COLO668 (cell line): ENCODE measurements around the gene GAB2.
A peak's percentile ranks its signal among the peaks of the same experiment; 100 is the strongest.

Experiments
- DNase-seq: peaks from one replicate; lab custom pipeline; 2025; ENCODE audit not compliant: unreplicated experiment; lab: John Stamatoyannopoulos, UW

GAB2 gene

DNA sequence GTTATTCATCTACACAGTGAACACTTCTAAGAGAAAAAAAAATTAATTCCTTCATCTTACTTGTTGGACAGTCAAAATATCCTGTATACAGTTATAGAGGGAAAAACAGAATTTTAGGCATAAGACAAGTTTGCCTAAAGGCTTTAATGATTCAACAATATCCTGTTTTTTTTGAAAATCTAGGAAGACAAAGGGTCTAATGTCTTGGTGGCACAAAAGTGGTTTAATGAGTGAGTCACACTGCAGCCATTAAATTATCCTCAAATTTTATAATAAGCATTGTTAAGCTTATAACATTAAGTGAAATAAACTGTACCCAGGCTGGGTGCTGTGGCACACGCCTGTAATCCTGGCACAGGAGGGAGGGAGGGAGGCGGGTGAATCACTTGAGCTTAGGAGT lies 72.9 kb downstream of the GAB2 start:
- DNase-seq = no peak

DNA sequence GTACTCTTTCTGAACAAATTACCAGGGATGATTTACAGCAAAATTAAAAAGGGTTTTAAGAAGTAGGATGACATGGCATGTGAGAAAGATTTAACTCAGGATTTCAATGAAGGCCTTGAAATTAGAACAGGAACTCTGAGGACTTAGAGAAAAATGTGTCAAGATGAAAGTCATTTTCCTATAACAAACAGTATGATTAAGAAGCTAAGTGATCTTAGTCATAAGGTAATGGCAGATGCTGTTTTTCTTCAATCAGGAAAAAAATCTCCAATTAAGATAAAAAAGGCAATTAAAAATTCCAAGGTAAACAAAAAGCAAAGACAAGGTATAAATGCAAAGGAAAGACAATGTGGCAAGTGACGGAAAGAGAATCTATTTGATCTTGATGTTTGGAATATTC lies 73.5 kb downstream of the GAB2 start:
- no peak for DNase-seq

DNA sequence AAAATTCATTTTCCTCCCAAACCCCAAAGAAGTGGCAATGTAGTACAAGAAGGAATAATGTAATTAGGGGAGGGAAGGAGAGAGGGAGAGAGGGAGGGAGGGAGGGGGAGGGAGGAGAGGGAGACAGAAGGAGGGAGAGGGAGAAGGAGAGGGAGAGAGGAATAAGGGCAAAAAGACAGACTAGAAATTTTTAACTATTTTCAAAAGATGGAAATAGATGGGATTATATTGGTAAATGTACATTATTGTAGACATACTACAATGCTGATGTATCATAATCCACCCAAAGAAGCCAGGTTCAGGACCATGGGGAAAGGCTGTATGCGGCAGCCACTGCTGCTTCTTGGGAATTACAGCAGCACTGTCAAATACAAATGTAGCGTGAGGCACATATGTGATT lies 74.3 kb downstream of the GAB2 start:
- no peak for DNase-seq

DNA sequence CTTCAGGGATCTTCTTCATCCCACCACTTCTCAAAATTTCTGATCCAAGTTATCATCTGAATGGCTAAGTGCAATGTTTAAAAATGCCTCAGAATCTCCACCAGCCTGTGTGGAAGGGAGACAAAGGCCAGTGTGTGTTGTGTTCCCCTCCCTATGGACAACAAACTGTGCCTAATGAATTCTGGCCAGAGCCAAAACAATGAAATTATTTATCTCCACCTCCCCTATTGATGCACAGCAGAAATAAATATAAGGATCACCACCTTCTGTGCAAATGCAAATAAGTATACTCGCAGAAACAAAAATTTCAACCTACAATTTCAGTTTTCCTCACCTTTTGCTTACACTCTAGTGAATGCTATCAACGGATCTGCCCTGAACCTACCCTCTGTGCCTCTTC lies 75.8 kb downstream of the GAB2 start:
- DNase-seq = no peak

DNA sequence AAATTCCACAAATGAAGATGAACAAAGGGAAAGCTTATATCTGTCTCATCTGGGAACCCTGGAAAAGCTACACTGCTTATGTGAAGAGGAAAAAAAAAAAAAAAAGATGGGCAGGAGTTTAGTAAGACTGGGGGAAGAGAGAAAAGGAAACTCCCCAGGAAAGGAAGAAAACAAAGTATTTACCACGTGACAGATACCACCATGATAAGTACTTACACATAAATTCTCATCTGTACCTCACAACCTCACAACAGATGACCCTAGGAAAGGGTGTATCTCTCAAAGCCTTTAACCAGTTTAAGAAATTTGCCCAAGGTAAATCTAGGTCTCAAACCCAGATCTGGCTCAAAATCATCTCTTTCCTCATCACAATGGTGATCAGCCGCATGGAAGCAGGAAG lies 77.1 kb downstream of the GAB2 start:
- DNase-seq = no peak

DNA sequence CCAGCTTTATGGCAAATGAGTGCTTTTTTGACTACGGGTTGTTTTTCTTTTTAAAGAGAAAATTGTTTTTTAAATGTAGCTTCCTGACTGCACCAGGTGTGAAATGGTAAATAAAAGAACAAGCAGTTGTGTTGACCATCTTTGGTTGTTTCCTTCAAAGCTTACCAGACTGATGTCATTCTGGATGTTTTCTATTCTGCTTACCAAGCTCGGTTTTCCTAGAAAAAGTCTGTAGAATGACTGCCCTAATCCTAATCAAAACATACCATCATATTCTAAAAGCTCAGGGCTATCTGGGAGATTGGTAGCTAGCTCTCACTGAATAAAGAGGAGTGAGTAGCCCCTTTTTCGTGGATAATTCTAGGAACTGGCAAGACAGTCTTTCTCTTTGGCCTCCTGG lies 77.7 kb downstream of the GAB2 start:
- DNase-seq = no peak

DNA sequence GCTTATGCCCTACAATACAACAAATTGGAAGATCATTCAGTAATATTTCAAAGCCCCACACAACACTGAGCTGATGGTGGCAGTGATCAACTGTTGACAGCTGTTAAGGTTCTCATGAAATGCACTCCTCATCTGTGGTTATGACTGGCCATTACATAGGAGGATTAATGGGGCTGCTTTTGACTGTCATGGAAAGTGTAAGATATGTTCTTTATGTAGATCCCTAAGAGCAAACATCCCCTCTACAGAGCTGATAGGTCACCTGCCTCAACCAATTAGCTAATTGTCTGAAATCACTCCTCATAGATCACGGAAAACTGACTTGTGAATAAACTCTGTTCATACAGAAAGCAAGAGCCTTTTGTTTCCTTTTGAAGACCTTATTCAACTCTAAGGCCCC lies 78.1 kb downstream of the GAB2 start:
- DNase-seq = peak; percentile 9

DNA sequence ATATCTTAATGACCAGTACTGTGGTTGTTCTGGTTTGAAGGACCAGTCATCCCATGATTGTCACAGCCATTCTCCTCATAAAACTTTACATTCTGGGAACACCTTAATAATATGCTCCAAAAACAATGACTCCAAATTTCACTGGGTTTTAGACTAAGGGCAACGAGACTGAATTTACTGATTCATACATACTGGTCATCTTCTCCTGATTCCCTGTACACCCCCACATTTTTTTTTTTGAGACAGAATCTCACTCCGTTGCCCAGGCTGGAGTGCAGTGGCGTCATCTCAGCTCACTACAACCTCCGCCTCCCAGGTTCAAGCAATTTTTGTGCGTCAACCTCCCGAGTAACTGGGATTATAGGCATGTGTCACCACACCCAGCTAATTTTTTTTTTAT lies 78.9 kb downstream of the GAB2 start:
- DNase-seq = no peak

DNA sequence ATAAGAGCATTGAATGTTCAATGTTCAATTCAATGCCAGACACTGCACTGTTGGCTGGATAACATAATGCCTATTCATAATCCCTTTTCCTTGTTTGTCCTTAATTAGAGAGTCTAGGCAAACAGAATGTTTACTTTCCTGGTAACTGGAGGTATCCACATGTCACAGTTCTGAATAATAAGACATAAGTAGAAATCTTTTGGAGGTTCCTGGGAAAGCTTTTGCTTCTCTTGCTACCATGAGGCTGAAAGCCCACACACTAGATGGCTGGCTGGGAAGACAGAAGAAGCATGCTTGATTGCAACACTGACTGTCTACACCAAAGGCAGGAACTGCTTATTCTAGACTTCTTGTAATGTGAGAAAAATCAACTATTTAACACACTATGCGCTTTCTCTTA lies 79.5 kb downstream of the GAB2 start:
- DNase-seq = no peak

DNA sequence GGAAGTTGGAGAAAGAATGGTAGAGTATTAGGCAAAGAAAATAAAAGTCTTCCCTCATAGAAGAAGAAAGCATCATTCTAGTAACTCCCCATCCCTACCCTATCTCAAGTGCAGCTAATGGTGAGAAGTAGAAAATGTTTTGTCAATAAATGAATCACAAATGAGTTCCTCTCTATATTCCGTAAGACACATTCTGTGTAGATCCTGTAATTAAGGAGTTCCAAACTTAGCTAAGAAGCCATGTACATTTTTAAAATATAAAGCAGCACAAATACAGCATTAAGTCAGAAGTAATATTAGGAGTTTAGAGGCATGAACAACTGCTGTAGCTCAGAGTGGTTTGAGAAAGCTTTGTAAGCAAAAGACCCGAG lies 80.1 kb downstream of the GAB2 start:
- DNase-seq = no peak

DNA sequence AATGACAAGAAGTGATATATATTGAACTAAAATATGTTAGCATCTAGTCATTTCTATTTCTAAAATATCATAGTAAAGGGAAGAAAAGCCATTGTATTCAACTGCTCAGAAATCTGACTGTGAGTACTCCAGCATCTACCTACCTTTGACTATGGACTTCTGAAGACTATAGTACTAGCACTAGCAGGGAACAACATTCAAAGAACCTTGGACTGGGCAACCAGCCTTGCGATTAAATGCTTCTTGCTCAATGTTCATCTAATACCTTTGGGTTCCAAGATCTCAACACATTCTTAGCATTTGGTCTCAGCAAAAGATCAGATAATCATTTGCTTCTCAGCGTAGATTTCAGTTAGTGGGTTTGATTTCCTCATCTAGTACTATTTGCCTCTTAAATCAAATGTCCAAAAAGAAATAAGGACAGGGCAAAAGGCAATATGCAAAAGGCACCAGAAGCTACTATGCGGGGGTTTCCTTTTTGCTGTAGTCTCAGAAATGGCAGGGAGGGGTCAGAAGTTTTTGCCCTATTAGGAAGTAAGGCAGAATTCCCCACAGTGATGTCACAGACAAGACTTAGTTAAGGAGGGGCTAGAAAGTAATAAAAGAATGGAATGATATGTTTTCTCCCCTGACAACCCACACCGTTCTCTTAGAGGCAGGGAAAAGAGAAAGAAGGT lies 80.6 kb downstream of the GAB2 start:
- no peak for DNase-seq

DNA sequence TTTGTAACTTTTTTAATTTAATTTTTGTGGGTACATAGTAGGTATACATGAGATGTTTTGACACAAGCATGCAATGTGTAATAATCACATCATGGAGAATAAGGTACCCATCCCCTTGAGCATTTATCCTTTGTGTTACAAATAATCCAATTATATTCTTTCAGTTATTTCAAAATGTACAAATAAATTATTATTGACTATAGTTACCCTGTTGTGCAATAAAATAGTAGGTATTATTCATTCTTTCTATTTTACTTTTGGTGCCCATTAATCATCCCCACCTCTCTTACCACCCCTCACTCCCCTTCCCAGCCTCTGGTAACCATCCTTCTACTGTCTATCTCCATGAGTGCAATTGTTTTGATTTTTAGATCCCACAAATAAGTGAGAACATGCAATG lies 83.5 kb downstream of the GAB2 start:
- no peak for DNase-seq

DNA sequence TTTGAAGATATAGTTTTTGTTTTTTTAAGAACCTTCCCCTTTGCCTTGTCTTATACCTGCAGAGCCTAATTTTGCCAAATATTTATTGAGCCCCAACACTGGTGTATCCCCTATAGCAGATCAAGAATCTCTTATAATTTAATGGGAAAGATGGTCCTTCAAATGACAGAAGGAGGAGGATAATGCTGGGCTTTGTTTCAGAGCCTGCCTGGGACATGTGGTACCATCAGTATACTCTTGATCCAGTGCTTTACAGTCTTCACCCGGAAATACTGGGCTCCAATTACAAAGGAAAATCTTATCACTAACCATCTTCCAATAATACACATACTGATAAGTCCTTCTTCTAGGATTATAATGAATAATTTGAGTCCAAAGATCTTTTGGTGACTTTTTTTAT lies 84.7 kb downstream of the GAB2 start:
- no peak for DNase-seq

DNA sequence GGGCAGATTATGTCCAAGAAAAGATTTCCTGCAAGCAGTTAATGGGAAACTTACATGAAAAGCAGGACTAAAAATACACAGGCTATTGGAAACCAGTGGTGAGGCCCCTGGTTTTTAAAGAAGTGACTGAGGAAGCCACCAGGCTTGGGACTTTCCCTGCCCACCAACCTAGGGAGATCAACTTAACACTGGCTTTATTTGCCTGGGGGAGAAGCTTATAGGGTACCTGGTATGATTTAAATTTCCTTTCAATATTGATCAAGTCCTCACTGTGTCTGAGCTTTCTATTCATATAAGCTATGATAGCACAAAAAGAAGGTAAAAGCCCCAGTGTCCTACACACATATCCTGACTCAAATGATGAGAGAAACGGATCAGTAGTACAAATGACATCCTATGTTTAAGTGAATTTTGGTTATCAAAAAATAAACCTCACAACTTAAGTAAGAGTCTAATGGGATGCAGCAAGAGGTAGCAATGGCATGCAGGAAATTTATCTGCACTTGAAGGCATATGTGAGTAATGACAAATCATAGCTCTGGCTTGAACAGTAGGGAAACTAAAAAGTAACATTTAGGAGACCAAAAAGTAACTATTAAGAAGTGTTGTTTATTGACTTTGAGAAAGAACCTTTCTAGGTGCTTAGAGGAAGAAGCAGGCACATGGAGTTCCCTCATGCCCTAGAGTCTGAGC lies 85.3 kb downstream of the GAB2 start:
- no peak for DNase-seq

DNA sequence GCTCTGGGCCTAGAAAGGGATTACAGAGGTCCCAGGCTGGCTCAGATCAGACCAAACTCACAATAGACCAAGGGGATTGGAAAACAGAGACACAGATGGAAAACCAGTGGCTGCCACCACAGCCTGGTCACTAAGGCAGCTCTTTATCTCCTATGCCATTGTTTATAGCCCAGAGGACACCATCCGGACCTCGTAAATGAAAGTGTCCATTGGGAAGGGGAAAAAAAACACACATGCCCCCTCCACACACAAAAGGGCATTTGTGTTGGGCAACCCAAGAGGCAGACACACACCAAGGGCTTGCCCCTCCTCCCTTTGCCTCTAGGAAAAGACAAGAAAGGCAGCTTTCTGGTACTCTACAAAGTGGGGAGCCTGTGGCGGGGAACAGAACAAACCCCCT lies 85.9 kb downstream of the GAB2 start:
- no peak for DNase-seq

DNA sequence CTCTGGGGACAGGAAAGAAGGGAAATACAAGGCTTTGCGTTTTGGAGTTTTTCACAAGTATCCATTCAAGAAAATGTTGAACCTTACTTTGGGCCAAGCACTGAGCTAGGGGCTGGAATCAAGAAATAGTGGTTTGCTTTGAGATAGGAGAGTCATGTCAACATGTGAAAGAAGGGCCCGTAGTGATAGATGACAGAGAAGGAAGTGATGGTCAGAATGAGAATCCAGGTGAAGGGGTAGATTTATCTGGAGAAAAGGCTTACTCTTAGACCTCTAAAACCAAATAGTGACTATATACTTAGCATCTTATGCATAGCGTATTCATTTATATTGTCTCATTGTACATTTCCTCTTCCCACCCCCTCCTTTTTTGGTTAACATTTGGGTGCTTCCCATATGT lies 87.3 kb downstream of the GAB2 start:
- no peak for DNase-seq

DNA sequence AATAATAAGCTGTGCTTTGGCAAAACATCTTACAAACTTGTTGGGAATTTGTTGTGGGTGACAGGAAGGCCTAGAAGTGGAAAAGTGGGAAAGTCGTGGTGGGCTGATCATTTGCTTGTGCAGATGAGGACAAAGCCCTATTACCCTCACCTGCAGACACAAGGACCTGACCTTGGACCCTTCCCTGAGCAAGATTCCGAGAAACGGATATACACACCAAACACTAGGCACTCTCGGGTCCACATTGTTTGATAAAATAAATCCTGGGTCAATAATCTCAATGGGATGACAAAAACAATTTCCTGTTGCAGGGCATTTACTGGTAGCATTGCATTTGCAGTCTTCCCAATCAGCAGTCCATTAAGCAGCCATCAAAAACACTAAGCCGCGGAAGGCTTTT lies 89.7 kb downstream of the GAB2 start:
- no peak for DNase-seq

DNA sequence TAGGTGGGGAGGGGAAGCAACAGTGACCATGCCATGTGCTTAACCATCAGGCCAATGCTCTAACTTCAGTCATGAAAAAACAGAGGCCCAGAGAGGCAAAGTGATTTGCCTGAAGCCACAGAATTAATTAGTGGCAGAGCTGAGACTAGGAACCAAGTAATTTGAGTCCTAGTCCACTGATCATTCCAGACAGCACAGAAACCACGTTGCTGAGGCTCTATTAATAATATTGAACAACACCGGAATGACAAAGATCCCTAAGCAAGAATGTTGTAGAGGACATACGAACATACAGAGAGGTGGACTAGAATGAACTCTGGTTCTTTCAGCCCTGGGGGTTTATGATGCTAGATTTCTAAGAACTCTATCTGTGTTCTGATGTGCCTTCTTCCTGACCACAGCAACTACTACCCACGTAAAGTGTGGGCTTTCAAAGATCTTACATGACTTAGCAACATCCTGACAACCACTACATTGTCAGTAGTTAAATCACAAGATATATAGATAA lies 92.3 kb downstream of the GAB2 start:
- DNase-seq = no peak

DNA sequence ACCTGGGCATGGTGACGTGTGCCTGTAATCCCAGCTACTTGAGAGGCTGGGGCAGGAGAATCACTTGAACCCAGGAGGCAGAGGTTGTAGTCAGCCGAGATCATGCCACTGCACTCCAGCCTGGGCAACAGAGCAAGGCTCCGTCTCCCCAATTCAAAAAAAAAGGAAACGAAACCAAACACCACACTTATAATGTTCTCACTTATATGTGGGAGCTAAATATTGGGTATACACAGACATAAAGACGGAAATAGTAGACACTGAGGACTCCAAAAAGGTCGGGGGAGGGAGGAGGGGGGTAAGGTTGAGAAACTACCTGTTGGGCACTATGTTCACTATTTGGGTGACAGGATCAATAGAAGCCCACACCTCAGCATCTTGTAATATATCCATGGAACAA lies 94.3 kb downstream of the GAB2 start:
- no peak for DNase-seq

DNA sequence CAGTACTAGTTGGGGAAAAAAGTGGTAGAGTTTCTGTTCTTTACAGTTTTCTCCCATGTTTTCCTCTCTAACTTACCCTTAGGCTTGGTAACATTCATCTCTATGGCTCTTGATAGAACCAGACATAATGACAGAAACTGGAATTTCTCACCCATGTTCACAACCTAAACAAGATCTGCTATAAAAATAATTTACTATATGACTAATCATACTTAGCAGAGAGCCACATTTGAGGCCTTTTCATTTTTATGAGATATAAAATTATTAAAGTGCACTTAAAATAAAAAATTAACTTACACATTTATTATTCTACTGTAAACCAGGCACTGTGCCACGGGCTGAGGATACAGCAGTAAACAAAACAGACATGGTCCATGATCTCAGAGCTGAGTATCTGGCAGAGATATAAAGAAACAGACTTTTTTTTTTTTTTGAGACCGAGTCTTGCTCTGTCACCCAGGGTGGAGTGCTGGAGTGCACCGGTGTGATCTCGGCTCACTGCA lies 98.1 kb downstream of the GAB2 start:
- DNase-seq = no peak

DNA sequence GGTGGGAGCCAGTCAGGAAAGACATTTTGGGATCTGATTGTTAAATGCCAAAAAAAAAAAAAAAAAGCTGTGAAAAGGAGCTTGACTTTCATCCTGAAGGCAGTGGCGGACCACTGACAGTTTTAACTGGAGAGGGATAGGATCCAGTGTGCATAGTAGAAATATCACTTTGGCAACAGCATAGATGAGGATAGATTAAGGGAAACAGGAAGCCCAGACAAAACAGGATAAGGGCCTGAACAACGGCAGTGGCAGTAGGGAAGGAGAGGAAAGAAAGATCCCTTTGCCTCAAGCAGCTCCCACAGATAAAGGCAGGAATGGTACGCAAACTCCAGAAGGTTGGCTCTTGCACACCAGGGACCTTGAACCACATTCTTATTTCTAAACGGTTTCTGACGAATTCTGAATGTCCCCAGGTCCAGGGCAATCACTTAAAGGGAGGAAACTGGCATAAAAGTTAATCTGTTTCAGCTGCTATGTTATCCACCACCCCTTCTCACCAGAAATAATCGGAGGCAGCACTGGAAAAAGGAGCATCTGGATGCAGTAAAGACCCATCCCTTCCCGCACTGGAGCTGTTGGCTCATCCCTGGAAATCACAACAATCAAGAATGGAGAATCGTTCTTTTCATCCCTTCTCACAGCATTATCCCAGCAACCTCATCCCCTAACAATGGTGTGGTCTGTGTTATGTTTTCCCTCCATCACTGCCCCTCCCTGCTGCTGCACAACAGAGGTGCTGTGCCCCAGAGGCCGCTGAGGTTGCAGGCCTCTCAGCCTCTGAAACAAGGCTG lies 99.1 kb downstream of the GAB2 start:
- DNase-seq = no peak

DNA sequence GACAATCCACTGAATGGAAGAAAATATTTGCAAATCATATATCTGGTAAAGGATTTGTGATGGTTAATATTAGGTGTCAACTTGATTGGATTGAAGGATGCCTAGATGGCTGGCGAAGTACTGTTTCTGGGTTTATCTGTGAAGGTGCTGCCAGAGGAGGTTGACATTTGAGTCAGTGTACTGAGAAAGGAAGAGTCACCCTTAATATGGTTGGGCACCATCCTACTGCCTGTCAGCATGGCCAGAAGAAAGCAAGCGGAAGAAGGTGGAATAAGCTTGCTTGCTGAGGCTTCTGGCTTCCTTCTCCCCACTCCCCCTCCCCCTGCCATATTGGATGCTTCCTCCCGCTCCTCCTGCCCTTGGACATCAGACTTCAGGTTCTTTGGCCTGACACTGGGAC lies 101.9 kb downstream of the GAB2 start:
- DNase-seq = no peak
